PC-3 (cell line): ENCODE results near the gene KIRREL1. TPM values are rescaled to one million over a fixed set of nuclear protein-coding genes. Genes with fewer than 3 reads are reported as not detected.

ENCODE experiments used
- ATAC-seq: fragments of 200-7000 bp; cut with Tn5 transposase; 2 replicates; pipeline ENCODE4 v1.9.1; 2020; ENCODE audit warnings: mild to moderate bottlenecking, moderate library complexity
- BruUV-seq: library from RNA; stranded (reverse); fragments of 400-500 nt; replicated peaks from 2 replicates; lab custom pipeline; 2021; lab: Mats Ljungman, UMichigan
- CTCF ChIA-PET: fragments of 300-600 bp; sonication (Branson Sonifier 250); formaldehyde crosslinking; loops from one replicate; lab custom pipeline; 2022; ENCODE audit warnings: antibody characterized with exemption; lab: Charles Lee
- POLR2A ChIA-PET: fragments of 300-600 bp; sonication (Branson Sonifier 250); formaldehyde crosslinking; loops from one replicate; lab custom pipeline; 2022; ENCODE audit warnings: antibody characterized with exemption; ENCODE audit not compliant: unreplicated experiment; lab: Charles Lee
- DNase-seq: peaks from one replicate; pipeline ENCODE4 v3.0.0-alpha.2; 2015
- H2AFZ ChIP-seq: fragments of 300-600 bp; sonication (generic); 2 replicates; pipeline ENCODE4 v1.6.0; 2016; ENCODE audit warnings: antibody characterized with exemption, low read length
- H3F3A ChIP-seq: fragments of 300-600 bp; sonication (generic); one replicate; pipeline ENCODE4 v1.6.0; 2017; ENCODE audit warnings: antibody characterized with exemption, low read length, control low read depth, mild to moderate bottlenecking; ENCODE audit not compliant: unreplicated experiment
- H3K27ac ChIP-seq: fragments of 300-600 bp; sonication (generic); 2 replicates; pipeline ENCODE4 v1.5.1; 2016; ENCODE audit warnings: mild to moderate bottlenecking, low read length
- H3K27me3 ChIP-seq: fragments of 300-600 bp; sonication (generic); 2 replicates; pipeline ENCODE4 v1.6.1; 2016; ENCODE audit warnings: low read length, mixed read lengths
- H3K36me3 ChIP-seq: fragments of 300-600 bp; sonication (generic); 2 replicates; pipeline ENCODE4 v1.6.1; 2016; ENCODE audit warnings: low read depth, mixed run types, low read length, mixed read lengths
- H3K4me1 ChIP-seq: fragments of 300-600 bp; sonication (generic); 2 replicates; pipeline ENCODE4 v1.5.1; 2016; ENCODE audit warnings: low read length; ENCODE audit not compliant: insufficient read depth
- H3K4me2 ChIP-seq: fragments of 300-600 bp; sonication (generic); 2 replicates; pipeline ENCODE4 v1.6.0; 2016; ENCODE audit warnings: low read length
- H3K4me3 ChIP-seq: fragments of 300-600 bp; sonication (generic); 2 replicates; pipeline ENCODE4 v1.5.1; 2016; ENCODE audit warnings: mild to moderate bottlenecking, low read length, mixed read lengths
- H3K79me2 ChIP-seq: fragments of 300-600 bp; sonication (generic); 2 replicates; pipeline ENCODE4 v1.6.1; 2017; ENCODE audit warnings: low read length, mixed read lengths
- H3K9ac ChIP-seq: fragments of 300-600 bp; sonication (generic); 2 replicates; pipeline ENCODE4 v1.6.0; 2016; ENCODE audit warnings: mild to moderate bottlenecking, low read length
- H3K9me2 ChIP-seq: fragments of 300-600 bp; sonication (generic); replicated peaks from 2 replicates; pipeline ENCODE4 v1.6.1; 2016; ENCODE audit warnings: mixed run types, low read length, mixed read lengths
- H3K9me3 ChIP-seq: fragments of 300-600 bp; sonication (generic); 2 replicates; pipeline ENCODE4 v1.6.1; 2016; ENCODE audit warnings: low read length, mixed read lengths
- H4K20me1 ChIP-seq: fragments of 300-600 bp; sonication (generic); 2 replicates; pipeline ENCODE4 v1.6.1; 2016; ENCODE audit warnings: low read length, mixed read lengths
- EZH2 ChIP-seq: fragments of 300-600 bp; sonication (generic); IDR thresholded peaks from one replicate; pipeline ENCODE4 v1.6.1; 2017; ENCODE audit warnings: antibody characterized with exemption, mild to moderate bottlenecking, low read length; ENCODE audit not compliant: unreplicated experiment
- EZH2phosphoT487 ChIP-seq: fragments of 300-600 bp; sonication (generic); IDR thresholded peaks from 2 replicates; pipeline ENCODE4 v1.6.1; 2018; ENCODE audit warnings: mild to moderate bottlenecking, antibody characterized with exemption, low read length, borderline replicate concordance
- intact Hi-C: fragments of 100-400 bp; cut with micrococcal nuclease; formaldehyde crosslinking; loops from 2 replicates; pipeline ENCODE4 v1.9.0; 2023
- total RNA-seq: library from RNA; depleted of rRNA; stranded (reverse); fragments of >200 nt; gene quantifications from 2 replicates; pipeline ENCODE4 v1.2.3, GENCODE V29; 2014
- TF ChIP-seq, protein P1 (sequence below): fragments of 300-600 bp; sonication (generic); conservative IDR thresholded peaks from 2 replicates; pipeline ENCODE4 v1.5.1; 2017; ENCODE audit warnings: antibody characterized with exemption, low read depth, mild to moderate bottlenecking, low read length

Gene KIRREL1
- total RNA-seq, 1 experiment from 2014 or later = 49.8 TPM

DNA sequence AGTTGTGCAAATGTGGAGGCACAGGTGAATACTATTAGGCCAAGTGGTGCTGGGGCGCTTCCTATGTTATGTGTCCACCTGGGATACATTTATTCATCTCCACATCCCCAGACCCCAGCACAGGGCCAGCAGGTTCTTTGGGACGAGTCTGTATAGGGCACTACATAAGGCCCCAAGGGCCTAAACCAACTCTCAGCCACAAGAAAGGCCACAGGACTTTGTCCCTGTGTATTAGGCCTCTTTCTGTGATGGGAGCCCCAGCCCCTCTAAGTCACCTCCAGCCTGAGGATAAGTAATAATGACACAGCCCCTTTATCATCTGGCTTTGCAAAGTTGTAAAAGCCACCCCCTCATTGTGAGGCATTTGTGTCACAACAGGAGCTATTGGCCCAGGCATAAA, 108.0 kb downstream of the KIRREL1 start:
- Histone ChIP-seq H3K4me2 (no peak overlapping the region), H3K9me3 (no peaks in the 10 kb centered on the region), H3K4me1 (peaks cover 8% of the 10 kb centered on the region), H3K27me3 (peaks cover 18% of the 10 kb centered on the region; the same call in 1 of the 2 replicates), H3K36me3 (no peaks in the 10 kb centered on the region), H3K27ac (no peak overlapping the region), H3F3A (no peaks in the 10 kb centered on the region), H4K20me1 (no peaks in the 10 kb centered on the region), H3K9me2 (no peaks in the 10 kb centered on the region), H3K9ac (no peak overlapping the region), H3K4me3 (no peak overlapping the region), H2AFZ (no peak overlapping the region), H3K79me2 (no peaks in the 10 kb centered on the region)
- ChIA-PET POLR2A (no interaction called here), CTCF (interaction anchor here (0.6 kb wide), 2 partner anchors 109 to 224 kb away, joined by 3 to 4 read pairs; no protein-coding TSS in a partner anchor)
- TF ChIP-seq EZH2 = no peak
- no peak for TF ChIP-seq EZH2phosphoT487
- TF ChIP-seq, protein P1, sequence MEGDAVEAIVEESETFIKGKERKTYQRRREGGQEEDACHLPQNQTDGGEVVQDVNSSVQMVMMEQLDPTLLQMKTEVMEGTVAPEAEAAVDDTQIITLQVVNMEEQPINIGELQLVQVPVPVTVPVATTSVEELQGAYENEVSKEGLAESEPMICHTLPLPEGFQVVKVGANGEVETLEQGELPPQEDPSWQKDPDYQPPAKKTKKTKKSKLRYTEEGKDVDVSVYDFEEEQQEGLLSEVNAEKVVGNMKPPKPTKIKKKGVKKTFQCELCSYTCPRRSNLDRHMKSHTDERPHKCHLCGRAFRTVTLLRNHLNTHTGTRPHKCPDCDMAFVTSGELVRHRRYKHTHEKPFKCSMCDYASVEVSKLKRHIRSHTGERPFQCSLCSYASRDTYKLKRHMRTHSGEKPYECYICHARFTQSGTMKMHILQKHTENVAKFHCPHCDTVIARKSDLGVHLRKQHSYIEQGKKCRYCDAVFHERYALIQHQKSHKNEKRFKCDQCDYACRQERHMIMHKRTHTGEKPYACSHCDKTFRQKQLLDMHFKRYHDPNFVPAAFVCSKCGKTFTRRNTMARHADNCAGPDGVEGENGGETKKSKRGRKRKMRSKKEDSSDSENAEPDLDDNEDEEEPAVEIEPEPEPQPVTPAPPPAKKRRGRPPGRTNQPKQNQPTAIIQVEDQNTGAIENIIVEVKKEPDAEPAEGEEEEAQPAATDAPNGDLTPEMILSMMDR = no peak
- ATAC-seq = no peak
- no TSS peak for BruUV-seq
- DNase-seq = no peak
- intact Hi-C loops = no loop called here

DNA sequence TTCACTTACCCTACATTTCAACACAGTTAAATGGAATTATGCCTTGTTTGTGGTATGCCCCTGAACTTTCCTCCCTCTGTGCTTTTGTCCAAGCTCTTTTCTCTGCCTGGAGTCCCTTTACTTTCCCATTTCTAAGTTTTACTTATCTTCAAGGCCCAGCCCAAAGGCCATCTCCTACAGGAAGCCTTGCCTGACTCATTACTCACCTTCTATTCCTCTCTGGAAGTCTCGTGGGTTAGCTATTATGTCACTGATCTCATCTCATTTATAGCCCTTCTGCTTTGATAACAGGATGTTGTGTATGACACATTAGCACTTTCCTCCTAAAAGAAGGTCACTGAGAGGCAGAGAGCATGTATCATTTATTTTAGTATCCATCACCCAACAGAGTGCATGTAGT, 108.5 kb downstream of the KIRREL1 start:
- Histone ChIP-seq H3K27me3 (peaks cover 21% of the 10 kb centered on the region; the same call in 1 of the 2 replicates), H3K4me3 (no peak overlapping the region), H3F3A (no peaks in the 10 kb centered on the region), H4K20me1 (no peaks in the 10 kb centered on the region), H3K9ac (no peak overlapping the region), H2AFZ (no peak overlapping the region), H3K4me2 (no peak overlapping the region), H3K36me3 (no peaks in the 10 kb centered on the region), H3K4me1 (peaks cover 8% of the 10 kb centered on the region), H3K79me2 (no peaks in the 10 kb centered on the region), H3K9me3 (no peaks in the 10 kb centered on the region), H3K9me2 (no peaks in the 10 kb centered on the region), H3K27ac (no peak overlapping the region)
- TF ChIP-seq EZH2 (no peak), EZH2phosphoT487 (no peak)
- TF ChIP-seq, protein P1 = no peak
- intact Hi-C loops = no loop called here
- DNase-seq = peak; percentile 51
- peak; percentile 60 for ATAC-seq
- no TSS peak for BruUV-seq
- ChIA-PET POLR2A (no interaction called here), CTCF (interaction anchor here (0.6 kb wide), 1 partner anchor 110 kb away, joined by 3 read pairs; no protein-coding TSS in a partner anchor)

DNA sequence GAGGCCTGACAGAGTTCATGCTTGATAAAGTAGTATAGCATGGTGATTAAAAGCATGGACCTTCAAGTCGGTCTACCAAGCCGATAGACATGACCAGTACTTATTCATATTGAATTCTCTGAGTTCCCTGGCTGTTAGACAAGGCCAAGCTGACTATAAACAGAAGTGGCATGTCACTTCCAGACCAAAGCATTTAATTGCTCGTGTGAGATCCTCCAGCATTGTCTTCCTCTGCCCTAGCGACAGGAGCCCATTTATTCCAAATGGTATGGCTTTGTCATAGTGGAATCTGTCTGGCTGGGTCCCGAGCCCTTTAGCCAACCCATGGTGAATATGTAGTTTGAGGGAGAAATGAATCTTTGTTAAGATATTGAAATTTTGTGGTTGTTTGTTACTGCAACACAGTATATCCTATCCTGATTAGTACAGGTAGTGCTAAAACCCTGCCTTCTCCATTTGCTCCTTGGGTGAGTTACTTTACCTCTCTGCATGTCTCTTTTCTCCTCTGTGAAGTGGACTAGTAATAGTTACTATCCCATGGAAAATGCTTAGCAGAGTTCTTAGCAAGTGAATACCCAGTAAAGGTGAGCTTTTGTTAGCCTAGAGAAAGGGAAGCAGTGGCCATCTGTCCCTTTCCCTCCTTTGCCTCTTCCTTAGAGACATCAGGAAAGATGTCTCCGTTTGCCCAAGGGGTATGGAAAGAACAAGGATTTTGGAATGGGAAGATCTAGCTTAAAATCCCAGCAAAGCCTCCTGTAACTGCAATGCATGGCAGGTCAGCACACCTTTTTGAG, 109.6 kb downstream of the KIRREL1 start:
- Histone ChIP-seq H3K36me3 (no peaks in the 10 kb centered on the region), H3K27ac (no peak overlapping the region), H3K9me2 (no peaks in the 10 kb centered on the region), H3K4me2 (no peak overlapping the region), H3K9me3 (no peaks in the 10 kb centered on the region), H3K9ac (no peak overlapping the region), H3F3A (no peaks in the 10 kb centered on the region), H3K4me3 (no peak overlapping the region), H2AFZ (no peak overlapping the region), H3K79me2 (no peaks in the 10 kb centered on the region), H4K20me1 (no peaks in the 10 kb centered on the region), H3K27me3 (peaks cover 21% of the 10 kb centered on the region; the same call in 1 of the 2 replicates), H3K4me1 (peaks cover 8% of the 10 kb centered on the region)
- POLR2A ChIA-PET = no interaction called here
- no peak for TF ChIP-seq EZH2
- TF ChIP-seq EZH2phosphoT487 = no peak
- TF ChIP-seq, protein P1 = no peak
- CTCF ChIA-PET = interaction anchor here (0.5 to 1.0 kb wide), 2 partner anchors 111 to 139 kb away, joined by 4 read pairs; no protein-coding TSS in a partner anchor
- DNase-seq (no peak), ATAC-seq (no peak)
- no TSS peak for BruUV-seq
- intact Hi-C loops = no loop called here
